Keratinocyte (primary cell): Measurements from ENCODE around the gene EGF. TPM values are rescaled to one million over a fixed set of nuclear protein-coding genes. Genes with fewer than 3 reads are reported as not detected.

Source experiments
- DNase-seq: peaks from one replicate; pipeline ENCODE4 v3.0.0-alpha.2; 2011; ENCODE audit warnings: low read depth, missing footprints, low spot score
- FAIRE-seq: peaks from 2 replicates; lab custom pipeline; 2011; peaks lifted over from hg19 to GRCh38; lab: Jason Lieb, UNC
- H2AFZ ChIP-seq: 2 replicates; pipeline ENCODE4 v1.6.0; 2012; ENCODE audit warnings: low read length, control low read depth, inconsistent platforms; ENCODE audit not compliant: control insufficient read depth
- H3K27ac ChIP-seq: 2 replicates; pipeline ENCODE4 v1.5.1; 2011; ENCODE audit warnings: low read length; ENCODE audit not compliant: control insufficient read depth, insufficient read depth
- H3K27me3 ChIP-seq: 3 replicates; pipeline ENCODE4 v1.6.0; 2011; ENCODE audit warnings: low read length; ENCODE audit not compliant: control insufficient read depth, insufficient read depth; ENCODE audit errors: extremely low read depth
- H3K36me3 ChIP-seq, 2 experiments: 2 replicates in 1 of 2; 3 replicates in 1 of 2; pipeline ENCODE4 v1.5.1; 2011; ENCODE audit warnings: low read length in 2 of 2, mild to moderate bottlenecking in 1 of 2; ENCODE audit not compliant: control insufficient read depth in 2 of 2, insufficient read depth in 2 of 2; ENCODE audit errors: extremely low read depth in 1 of 2
- H3K4me1 ChIP-seq: 3 replicates; pipeline ENCODE4 v1.5.1; 2011; ENCODE audit warnings: low read length; ENCODE audit not compliant: control insufficient read depth, insufficient read depth; ENCODE audit errors: extremely low read depth
- H3K4me2 ChIP-seq: 3 replicates; pipeline ENCODE4 v1.6.0; 2011; ENCODE audit warnings: low read depth, low read length; ENCODE audit not compliant: control insufficient read depth, insufficient read depth; ENCODE audit errors: extremely low read depth
- H3K4me3 ChIP-seq, 3 experiments: fragments of 200-600 bp in 1 of 3; sonication (generic) in 1 of 3; 2 replicates in 2 of 3; 3 replicates in 1 of 3; pipeline ENCODE4 v1.5.1; 2011 to 2016; ENCODE audit warnings: low read length in 3 of 3, mild to moderate bottlenecking in 3 of 3, control low read depth in 2 of 3, inconsistent platforms in 1 of 3, low read depth in 1 of 3, mixed read lengths in 1 of 3, mixed run types in 1 of 3, moderate library complexity in 1 of 3; ENCODE audit not compliant: control insufficient read depth in 2 of 3, insufficient read depth in 2 of 3; ENCODE audit errors: extremely low read depth in 1 of 3
- H3K79me2 ChIP-seq: 2 replicates; pipeline ENCODE4 v1.6.0; 2012; ENCODE audit warnings: low read length; ENCODE audit not compliant: control insufficient read depth, insufficient read depth
- H3K9ac ChIP-seq: 3 replicates; pipeline ENCODE4 v1.6.0; 2011; ENCODE audit warnings: low read length; ENCODE audit not compliant: control insufficient read depth, insufficient read depth; ENCODE audit errors: extremely low read depth
- H3K9me1 ChIP-seq: 3 replicates; pipeline ENCODE4 v1.6.0; 2011; ENCODE audit warnings: low read length; ENCODE audit not compliant: control insufficient read depth, insufficient read depth; ENCODE audit errors: extremely low read depth
- H3K9me3 ChIP-seq: 2 replicates; pipeline ENCODE4 v1.5.1; 2012; ENCODE audit warnings: low read depth, low read length; ENCODE audit not compliant: control insufficient read depth
- H4K20me1 ChIP-seq: 3 replicates; pipeline ENCODE4 v1.6.0; 2011; ENCODE audit warnings: low read length; ENCODE audit not compliant: control insufficient read depth, insufficient read depth; ENCODE audit errors: extremely low read depth
- CTCF ChIP-seq, 3 experiments: IDR thresholded peaks in 1 of 3; conservative IDR thresholded peaks in 1 of 3; optimal IDR thresholded peaks in 1 of 3; 2 replicates in 2 of 3; 3 replicates in 1 of 3; pipeline versions ENCODE3 to v1.5.1; 2011; ENCODE audit warnings: low read length in 3 of 3, mild to moderate bottlenecking in 3 of 3, moderate library complexity in 2 of 3, control low read depth in 1 of 3, inconsistent platforms in 1 of 3; ENCODE audit not compliant: insufficient read depth in 2 of 3; ENCODE audit errors: extremely low read depth in 1 of 3
- EZH2 ChIP-seq: IDR thresholded peaks from one replicate; pipeline ENCODE4 v1.6.1; 2012; ENCODE audit warnings: inconsistent platforms, mild to moderate bottlenecking, low read length, moderate library complexity
- dilution Hi-C: fragments of 300-500 bp; cut with MboI; formaldehyde crosslinking; loops from one replicate; pipeline ENCODE4 v1.7.0; 2020; ENCODE audit warnings: low sequenced_read_pairs; ENCODE audit not compliant: extremely low pct_ligation_motif_present
- polyA plus RNA-seq, 5 experiments: library from polyadenylated mRNA; depleted of rRNA in 3 of 5; stranded (reverse) in 3 of 5; stranded (forward) in 1 of 5; unstranded in 1 of 5; fragments of >200 nt; gene quantifications; 1 replicate in 1 of 5; 2 replicates in 3 of 5; 3 replicates in 1 of 5; pipeline versions ENCODE4 v1.2.1 to v1.2.3, GENCODE V29; 2011 to 2012; ENCODE audit warnings: missing spikeins in 2 of 5, low read depth in 1 of 5, low replicate concordance in 1 of 5

The EGF gene
- polyA plus RNA-seq, 1 donor (not counting 4 experiments of a cell fraction or from before 2014, with no cell fraction given), result 1.3 TPM

DNA sequence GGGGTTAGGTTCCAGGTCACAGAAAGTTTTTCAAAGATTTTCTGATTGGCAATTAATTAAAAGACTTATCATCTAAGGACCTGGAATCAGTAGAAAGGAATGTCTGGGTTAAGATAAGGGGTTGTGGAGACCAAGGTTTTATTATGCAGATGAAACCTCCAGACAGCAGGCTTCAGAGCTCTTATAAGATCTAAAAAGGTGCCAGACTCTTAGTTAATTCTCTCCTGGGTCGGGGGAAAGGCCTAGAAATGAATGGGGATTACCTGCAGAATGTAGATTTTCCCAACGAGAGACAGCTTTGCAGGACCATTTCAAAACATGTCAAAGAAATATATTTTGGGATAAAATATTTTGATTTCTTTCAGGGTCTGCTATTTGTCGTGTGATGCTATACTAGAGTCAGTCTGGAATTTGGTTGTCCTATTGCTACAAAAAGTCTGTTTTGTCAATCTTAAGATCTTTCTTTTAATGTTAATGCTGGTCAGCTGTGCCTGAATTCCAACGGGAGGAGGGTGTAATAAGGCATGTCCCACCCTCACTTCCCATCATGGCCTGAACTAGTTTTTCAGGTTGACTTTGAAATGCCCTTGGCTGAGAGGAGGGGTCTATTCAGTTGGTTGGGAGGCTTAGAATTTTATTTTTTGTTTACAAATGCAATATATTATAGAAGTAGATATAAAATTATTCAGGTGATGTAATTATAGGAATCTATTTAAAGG, 15.8 kb downstream of the EGF start:
- H2AFZ ChIP-seq, result no peak overlapping the region
- H3K27ac ChIP-seq, result no peak overlapping the region
- no peak overlapping the region for H3K4me3 ChIP-seq
- H3K9ac ChIP-seq, result no peak overlapping the region
- H3K36me3 ChIP-seq, result no peaks in the 10 kb centered on the region
- H3K79me2 ChIP-seq, result no peaks in the 10 kb centered on the region
- no peak overlapping the region for H3K4me2 ChIP-seq
- no peaks in the 10 kb centered on the region for H3K27me3 ChIP-seq
- no peaks in the 10 kb centered on the region for H3K9me3 ChIP-seq
- no peaks in the 10 kb centered on the region for H3K9me1 ChIP-seq
- H3K4me1 ChIP-seq, result no peaks in the 10 kb centered on the region
- TF ChIP-seq CTCF (optimal IDR thresholded peaks at IDR 0.05 in 1 of 3, IDR thresholded peaks at IDR 0.05 in 1 of 3, conservative IDR thresholded peaks at IDR 0.05 in 1 of 3; ENCODE audit: extremely low read depth in 1 of 3, insufficient read depth in 2 of 3, low read length in 3 of 3), result no peak
- TF ChIP-seq EZH2, result no peak
- FAIRE-seq (no peak), DNase-seq (no peak)
- dilution Hi-C loops, result no loop called here
- no peaks in the 10 kb centered on the region for H4K20me1 ChIP-seq

DNA sequence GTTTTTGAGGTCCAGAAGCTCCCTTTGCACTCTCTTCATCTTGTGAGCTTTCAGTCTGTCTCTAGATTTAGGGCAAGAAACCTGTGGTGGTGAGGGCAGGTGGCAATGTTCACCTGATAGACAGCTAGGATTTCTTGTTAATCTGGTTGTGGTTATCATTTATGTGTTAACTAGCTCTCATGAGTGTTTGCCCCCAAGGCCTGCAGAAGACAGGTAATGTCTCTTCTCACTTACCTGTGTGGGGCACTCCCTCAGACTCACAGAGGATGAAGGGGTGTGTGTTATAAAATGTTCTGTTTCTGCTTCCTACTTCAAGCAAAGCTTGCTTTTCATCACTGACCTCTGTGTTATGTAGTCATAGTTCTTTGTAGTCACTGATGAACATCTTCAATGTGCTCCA, 17.8 kb downstream of the EGF start:
- no peaks in the 10 kb centered on the region for H3K9me3 ChIP-seq
- FAIRE-seq (peak; percentile 59), DNase-seq (no peak)
- H4K20me1 ChIP-seq, result no peaks in the 10 kb centered on the region
- no peaks in the 10 kb centered on the region for H3K27me3 ChIP-seq
- no peak overlapping the region for H2AFZ ChIP-seq
- no peak overlapping the region for H3K4me2 ChIP-seq
- dilution Hi-C loops, result no loop called here
- no peak overlapping the region for H3K27ac ChIP-seq
- H3K9ac ChIP-seq, result no peak overlapping the region
- H3K4me1 ChIP-seq, result no peaks in the 10 kb centered on the region
- no peaks in the 10 kb centered on the region for H3K9me1 ChIP-seq
- H3K79me2 ChIP-seq, result no peaks in the 10 kb centered on the region
- no peak overlapping the region for H3K4me3 ChIP-seq
- TF ChIP-seq EZH2, result no peak
- TF ChIP-seq CTCF (optimal IDR thresholded peaks at IDR 0.05 in 1 of 3, IDR thresholded peaks at IDR 0.05 in 1 of 3, conservative IDR thresholded peaks at IDR 0.05 in 1 of 3; ENCODE audit: extremely low read depth in 1 of 3, insufficient read depth in 2 of 3, low read length in 3 of 3), result no peak
- H3K36me3 ChIP-seq, result no peaks in the 10 kb centered on the region
